ENCODE results near the gene SRL. TPM values are rescaled to one million over a fixed set of nuclear protein-coding genes. Genes with fewer than 3 reads are reported as not detected.

The SRL gene
- total and polyA plus RNA-seq, 2 of the 13 experiments (the other 11 are each of a cell fraction or from before 2014, with no cell fraction given), result 0.05 TPM; not detected in 1

DNA sequence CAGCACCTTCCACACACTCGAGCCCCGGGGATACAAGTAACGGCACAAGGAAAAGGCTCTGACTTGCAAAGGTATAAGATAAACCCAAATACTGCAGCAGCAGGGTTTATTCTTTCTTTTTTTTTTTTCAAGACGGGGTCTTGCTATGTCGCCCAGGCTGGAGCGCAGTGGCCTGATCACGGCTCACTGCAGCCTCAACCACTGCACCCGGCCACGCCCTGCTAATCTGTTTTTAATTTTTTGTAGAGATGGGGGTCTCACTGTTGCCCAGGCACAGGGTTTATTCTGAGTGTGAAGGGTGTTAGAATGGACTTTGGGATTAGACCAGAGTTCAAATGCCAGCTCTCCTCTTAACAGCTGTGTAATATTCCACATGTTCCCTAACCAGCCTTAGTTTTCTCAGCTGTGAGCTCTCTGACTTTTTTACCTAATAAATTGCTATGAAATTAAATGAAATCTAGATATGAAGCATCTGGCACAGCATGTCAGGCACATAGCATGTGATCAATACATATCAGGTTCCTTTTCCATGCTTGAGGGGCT lies 63.3 kb downstream of the SRL start:
- TF ChIP-seq MAF1 (CRISPR knock-in tag; IDR thresholded peaks at IDR 0.05; ENCODE audit: borderline replicate concordance) (no peak), PATZ1 (CRISPR knock-in tag; IDR thresholded peaks at IDR 0.05) (no peak), SP5 (CRISPR knock-in tag; IDR thresholded peaks at IDR 0.05; ENCODE audit: borderline replicate concordance, low read depth) (no peak), SMYD3 (CRISPR knock-in tag; IDR thresholded peaks at IDR 0.05) (no peak), PHB2 (IDR thresholded peaks at IDR 0.05; ENCODE audit: partially characterized antibody) (no peak)
- TF ChIP-seq, protein P1, sequence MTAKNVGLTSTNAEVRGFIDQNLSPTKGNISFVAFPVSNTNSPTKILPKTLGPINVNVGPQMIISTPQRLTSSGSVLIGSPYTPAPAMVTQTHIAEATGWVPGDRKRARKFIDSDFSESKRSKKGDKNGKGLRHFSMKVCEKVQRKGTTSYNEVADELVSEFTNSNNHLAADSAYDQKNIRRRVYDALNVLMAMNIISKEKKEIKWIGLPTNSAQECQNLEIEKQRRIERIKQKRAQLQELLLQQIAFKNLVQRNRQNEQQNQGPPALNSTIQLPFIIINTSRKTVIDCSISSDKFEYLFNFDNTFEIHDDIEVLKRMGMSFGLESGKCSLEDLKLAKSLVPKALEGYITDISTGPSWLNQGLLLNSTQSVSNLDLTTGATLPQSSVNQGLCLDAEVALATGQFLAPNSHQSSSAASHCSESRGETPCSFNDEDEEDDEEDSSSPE (CRISPR knock-in tag; IDR thresholded peaks at IDR 0.05), result no peak
- no peaks in the 10 kb centered on the region for H3K9me3 ChIP-seq (ENCODE audit: low read length)
- H4K20me1 ChIP-seq (ENCODE audit: insufficient read depth, low read length), result no peaks in the 10 kb centered on the region
- BruUV-seq (replicated peaks), result no TSS peak
- H3K79me2 ChIP-seq (ENCODE audit: insufficient read depth, low read length), result no peaks in the 10 kb centered on the region
- no peaks in the 10 kb centered on the region for H3K36me3 ChIP-seq (replicated peaks in 1 of 2; ENCODE audit: control insufficient read depth in 1 of 2, insufficient read depth in 2 of 2, low read length in 2 of 2)
- 75% methylated on average over 9 of the region's 9 CpGs for WGBS (ENCODE audit: low lambda C conversion rate)
- H3K27me3 ChIP-seq (ENCODE audit: control insufficient read depth in 1 of 2, insufficient read depth in 2 of 2, low read length in 2 of 2), result peaks cover 0 to 4% of the 10 kb centered on the region in 2 experiments; a peak in 2 of 5 replicates
- DNase-seq (ENCODE audit: low spot score), result no peak
- H3K4me3 ChIP-seq (replicated peaks in 1 of 3; ENCODE audit: insufficient read depth in 1 of 3, low read depth in 2 of 3, low read length in 3 of 3), result no peak overlapping the region
- no peak overlapping the region for H3K27ac ChIP-seq (ENCODE audit: extremely low read length, insufficient read depth, low read length)
- no peak for FAIRE-seq
- no peak overlapping the region for H3K4me2 ChIP-seq (ENCODE audit: low read depth, low read length)
- intact Hi-C loops (cut with micrococcal nuclease; ENCODE audit: unreplicated experiment) (no loop called here), in situ Hi-C loops (cut with HindIII; ENCODE audit: extremely low pct_ligation_motif_present, low pct_unique_long_range_greater_than_20kb) (no loop called here)
- ChIA-PET CTCF (ENCODE audit: low intra/inter-chr PET ratio, low total read pairs) (no interaction called here), POLR2A (interaction anchor here (1.0 kb wide), 1 partner anchor 22 kb away, joined by 3 read pairs; no protein-coding TSS in a partner anchor)
- H2AFZ ChIP-seq (ENCODE audit: low read length), result no peak overlapping the region
- H3K9ac ChIP-seq (ENCODE audit: insufficient read depth, low read depth, low read length), result no peak overlapping the region
- ATAC-seq, result no peak
- peaks cover 40% of the 10 kb centered on the region for H3K4me1 ChIP-seq (ENCODE audit: insufficient read depth, low read length)

Measured in HepG2 (cell line).